A673 (cell line): Measurements from ENCODE around the gene KCNMA1.

Experiments used
- EZH2 ChIP-seq: fragments of 200-600 bp; sonication (generic); IDR thresholded peaks from 2 replicates; pipeline ENCODE4 v1.6.1; 2017; ENCODE audit warnings: borderline replicate concordance, low read depth, mild to moderate bottlenecking, mixed read lengths, antibody characterized with exemption, low read length; ENCODE audit not compliant: poor library complexity, severe bottlenecking
- TF ChIP-seq, protein P1 (sequence below): fragments of 300-800, 200-600 bp; sonication (generic); conservative IDR thresholded peaks from 2 replicates; pipeline ENCODE4 v1.5.1; 2017; ENCODE audit warnings: low read depth, mild to moderate bottlenecking, antibody characterized with exemption, low read length, moderate library complexity, mixed read lengths

DNA sequence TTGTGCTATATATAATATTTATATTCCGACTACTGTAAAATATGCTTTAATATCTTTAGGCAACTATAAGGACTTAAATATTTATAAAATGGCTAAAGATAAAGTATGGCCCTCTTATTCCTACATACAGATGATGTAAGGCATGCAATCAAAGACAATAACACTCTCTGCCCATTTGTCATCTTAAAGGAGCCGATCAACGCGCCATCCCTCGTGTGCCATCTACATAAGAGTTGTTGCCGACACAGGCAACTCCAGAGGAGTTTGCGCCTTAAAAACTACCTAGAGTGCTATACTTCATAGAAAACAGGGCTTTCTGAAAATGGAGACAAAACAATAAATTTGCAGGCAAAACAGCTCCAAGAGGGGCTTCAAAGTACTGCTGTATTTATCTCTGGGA, 709.0 kb downstream of the KCNMA1 start:
- no peak for TF ChIP-seq EZH2
- TF ChIP-seq, protein P1, sequence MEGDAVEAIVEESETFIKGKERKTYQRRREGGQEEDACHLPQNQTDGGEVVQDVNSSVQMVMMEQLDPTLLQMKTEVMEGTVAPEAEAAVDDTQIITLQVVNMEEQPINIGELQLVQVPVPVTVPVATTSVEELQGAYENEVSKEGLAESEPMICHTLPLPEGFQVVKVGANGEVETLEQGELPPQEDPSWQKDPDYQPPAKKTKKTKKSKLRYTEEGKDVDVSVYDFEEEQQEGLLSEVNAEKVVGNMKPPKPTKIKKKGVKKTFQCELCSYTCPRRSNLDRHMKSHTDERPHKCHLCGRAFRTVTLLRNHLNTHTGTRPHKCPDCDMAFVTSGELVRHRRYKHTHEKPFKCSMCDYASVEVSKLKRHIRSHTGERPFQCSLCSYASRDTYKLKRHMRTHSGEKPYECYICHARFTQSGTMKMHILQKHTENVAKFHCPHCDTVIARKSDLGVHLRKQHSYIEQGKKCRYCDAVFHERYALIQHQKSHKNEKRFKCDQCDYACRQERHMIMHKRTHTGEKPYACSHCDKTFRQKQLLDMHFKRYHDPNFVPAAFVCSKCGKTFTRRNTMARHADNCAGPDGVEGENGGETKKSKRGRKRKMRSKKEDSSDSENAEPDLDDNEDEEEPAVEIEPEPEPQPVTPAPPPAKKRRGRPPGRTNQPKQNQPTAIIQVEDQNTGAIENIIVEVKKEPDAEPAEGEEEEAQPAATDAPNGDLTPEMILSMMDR, result no peak
